ENCODE measurements around the gene DDO.
"Not testable (repeated sequence)": the region's sequence is repeated elsewhere in the genome, so short reads cannot be mapped to it uniquely, and the experiment has no call there.

Gene DDO

GRCh38 chr6:110415086-110415916 lies at the start of gene DDO:
Gene DDO (minus strand): TSS chr6:110415575. CDS start chr6:110413462, 2,113 bp downstream.
- DNase-seq: no peak
- no peaks in the 10 kb centered on the region for H3K9me3 Mint-ChIP-seq
- peak within 1 kb of the TSS in 1 of 2 donors; percentile 72 for H3K27ac Mint-ChIP-seq
- peaks cover 13% of the 10 kb centered on the region for H3K4me1 Mint-ChIP-seq
- peak within 1 kb of the TSS; percentile 43 to 44 for H3K4me3 Mint-ChIP-seq
- ATAC-seq: peak; percentile 61
- H3K27me3 Mint-ChIP-seq: peaks cover 3% of the 10 kb centered on the region

- no peak for ATAC-seq
- H3K9me3 Mint-ChIP-seq: peaks cover 10 to 22% of the 10 kb centered on the region in 2 donors
- DNase-seq: no peak
- no peak overlapping the region for H3K27ac Mint-ChIP-seq
- H3K27me3 Mint-ChIP-seq: no peaks in the 10 kb centered on the region
- no peak overlapping the region for H3K4me3 Mint-ChIP-seq
- H3K4me1 Mint-ChIP-seq: no peaks in the 10 kb centered on the region
Measured at GRCh38 chr6:110462884-110463481, 47.6 kb upstream of the DDO start.

GRCh38 chr6:110461376-110461775 lies 46.0 kb upstream of the DDO start:
- no peaks in the 10 kb centered on the region for H3K4me1 Mint-ChIP-seq
- H3K9me3 Mint-ChIP-seq: peaks cover 10 to 22% of the 10 kb centered on the region in 2 donors
- H3K27me3 Mint-ChIP-seq: no peaks in the 10 kb centered on the region
- no peak overlapping the region for H3K27ac Mint-ChIP-seq
- ATAC-seq (no peak), DNase-seq (no peak)
- no peak overlapping the region for H3K4me3 Mint-ChIP-seq

- Mint-ChIP-seq H3K4me3 (no peak overlapping the region), H3K27ac (no peak overlapping the region), H3K9me3 (peaks cover 10 to 16% of the 10 kb centered on the region in 2 donors), H3K27me3 (no peaks in the 10 kb centered on the region), H3K4me1 (no peaks in the 10 kb centered on the region)
- ATAC-seq (no peak), DNase-seq (no peak)
Measured at GRCh38 chr6:110459137-110459536, 43.8 kb upstream of the DDO start.

GRCh38 chr6:110458476-110458875 lies 43.1 kb upstream of the DDO start:
- no peak overlapping the region for H3K27ac Mint-ChIP-seq
- H3K4me1 Mint-ChIP-seq: no peaks in the 10 kb centered on the region
- H3K4me3 Mint-ChIP-seq: no peak overlapping the region
- no peak for ATAC-seq
- DNase-seq: no peak
- peaks cover 10% of the 10 kb centered on the region in 2 donors for H3K9me3 Mint-ChIP-seq
- H3K27me3 Mint-ChIP-seq: no peaks in the 10 kb centered on the region

- H3K9me3 Mint-ChIP-seq: peaks cover 10% of the 10 kb centered on the region in 2 donors
- not testable (repeated sequence) for H3K4me1 Mint-ChIP-seq, H3K27ac Mint-ChIP-seq, DNase-seq, H3K4me3 Mint-ChIP-seq, ATAC-seq, H3K27me3 Mint-ChIP-seq
Measured at GRCh38 chr6:110457567-110458175, 42.3 kb upstream of the DDO start.

- H3K27me3 Mint-ChIP-seq: no peaks in the 10 kb centered on the region
- DNase-seq (no peak), ATAC-seq (no peak)
- no peak overlapping the region for H3K27ac Mint-ChIP-seq
- no peaks in the 10 kb centered on the region for H3K4me1 Mint-ChIP-seq
- peaks cover 4 to 6% of the 10 kb centered on the region in 2 donors for H3K9me3 Mint-ChIP-seq
- no peak overlapping the region for H3K4me3 Mint-ChIP-seq
Measured at GRCh38 chr6:110456694-110457093, 41.3 kb upstream of the DDO start.

GRCh38 chr6:110449541-110449895 lies 34.1 kb upstream of the DDO start:
- DNase-seq: no peak
- Mint-ChIP-seq H3K4me3 (no peak overlapping the region), H3K27me3 (no peaks in the 10 kb centered on the region), H3K27ac (no peak overlapping the region), H3K4me1 (no peaks in the 10 kb centered on the region), H3K9me3 (no peaks in the 10 kb centered on the region)
- no peak for ATAC-seq

- ATAC-seq (no peak), DNase-seq (no peak)
Measured at GRCh38 chr6:110448846-110449540, 33.6 kb upstream of the DDO start.

GRCh38 chr6:110447761-110448160 lies 32.4 kb upstream of the DDO start:
- DNase-seq: no peak
- H3K4me3 Mint-ChIP-seq: no peak overlapping the region
- H3K27ac Mint-ChIP-seq: no peak overlapping the region
- ATAC-seq: no peak
- no peaks in the 10 kb centered on the region for H3K4me1 Mint-ChIP-seq
- no peaks in the 10 kb centered on the region for H3K9me3 Mint-ChIP-seq
- no peaks in the 10 kb centered on the region for H3K27me3 Mint-ChIP-seq

More at GRCh38 chr6:110448846-110449540, 33.6 kb upstream of the DDO start:
- Mint-ChIP-seq H3K4me1 (no peaks in the 10 kb centered on the region), H3K27me3 (no peaks in the 10 kb centered on the region), H3K27ac (no peak overlapping the region), H3K9me3 (no peaks in the 10 kb centered on the region), H3K4me3 (no peak overlapping the region)

- no peak overlapping the region for H3K4me3 Mint-ChIP-seq
- H3K27me3 Mint-ChIP-seq: no peaks in the 10 kb centered on the region
- H3K27ac Mint-ChIP-seq: no peak overlapping the region
- DNase-seq: no peak
- no peaks in the 10 kb centered on the region for H3K9me3 Mint-ChIP-seq
- no peaks in the 10 kb centered on the region for H3K4me1 Mint-ChIP-seq
- ATAC-seq: no peak
Measured at GRCh38 chr6:110446405-110446804, 31.0 kb upstream of the DDO start.

- H3K27ac Mint-ChIP-seq: no peak overlapping the region
- no peak overlapping the region for H3K4me3 Mint-ChIP-seq
- no peaks in the 10 kb centered on the region for H3K9me3 Mint-ChIP-seq
- DNase-seq (no peak), ATAC-seq (no peak)
- H3K4me1 Mint-ChIP-seq: no peaks in the 10 kb centered on the region
- peaks cover 7% of the 10 kb centered on the region for H3K27me3 Mint-ChIP-seq
Measured at GRCh38 chr6:110440026-110440425, 24.7 kb upstream of the DDO start.

GRCh38 chr6:110439356-110439755 lies 24.0 kb upstream of the DDO start:
- no peak for ATAC-seq

GRCh38 chr6:110434961-110435602 lies 19.7 kb upstream of the DDO start:
- Mint-ChIP-seq H3K4me3 (no peak overlapping the region), H3K27me3 (peaks cover 3% of the 10 kb centered on the region)

More at GRCh38 chr6:110439356-110439755, 24.0 kb upstream of the DDO start:
- peaks cover 7% of the 10 kb centered on the region for H3K27me3 Mint-ChIP-seq
- no peaks in the 10 kb centered on the region for H3K9me3 Mint-ChIP-seq
- H3K27ac Mint-ChIP-seq: no peak overlapping the region
- no peaks in the 10 kb centered on the region for H3K4me1 Mint-ChIP-seq
- DNase-seq: no peak
- H3K4me3 Mint-ChIP-seq: no peak overlapping the region

GRCh38 chr6:110432285-110432900 lies 17.0 kb upstream of the DDO start:
- H3K4me1 Mint-ChIP-seq: no peaks in the 10 kb centered on the region
- DNase-seq (no peak), ATAC-seq (no peak)
- no peak overlapping the region for H3K4me3 Mint-ChIP-seq
- no peak overlapping the region for H3K27ac Mint-ChIP-seq
- no peaks in the 10 kb centered on the region for H3K27me3 Mint-ChIP-seq
- H3K9me3 Mint-ChIP-seq: no peaks in the 10 kb centered on the region

More at GRCh38 chr6:110434961-110435602, 19.7 kb upstream of the DDO start:
- DNase-seq (no peak), ATAC-seq (no peak)
- no peaks in the 10 kb centered on the region for H3K4me1 Mint-ChIP-seq
- H3K27ac Mint-ChIP-seq: no peak overlapping the region
- H3K9me3 Mint-ChIP-seq: no peaks in the 10 kb centered on the region
